Keratinocyte (primary cell): Measurements from ENCODE around the gene BOK. TPM values are rescaled to one million over a fixed set of nuclear protein-coding genes. Genes with fewer than 3 reads are reported as not detected.
"Not testable (repeated sequence)": the region's sequence is repeated elsewhere in the genome, so short reads cannot be mapped to it uniquely, and the experiment has no call there.

Source experiments
- DNase-seq: peaks from one replicate; pipeline ENCODE4 v3.0.0-alpha.2; 2011; ENCODE audit warnings: low read depth, missing footprints, low spot score
- FAIRE-seq: peaks from 2 replicates; lab custom pipeline; 2011; peaks lifted over from hg19 to GRCh38; lab: Jason Lieb, UNC
- H2AFZ ChIP-seq: 2 replicates; pipeline ENCODE4 v1.6.0; 2012; ENCODE audit warnings: low read length, control low read depth, inconsistent platforms; ENCODE audit not compliant: control insufficient read depth
- H3K27ac ChIP-seq: 2 replicates; pipeline ENCODE4 v1.5.1; 2011; ENCODE audit warnings: low read length; ENCODE audit not compliant: control insufficient read depth, insufficient read depth
- H3K27me3 ChIP-seq: 3 replicates; pipeline ENCODE4 v1.6.0; 2011; ENCODE audit warnings: low read length; ENCODE audit not compliant: control insufficient read depth, insufficient read depth; ENCODE audit errors: extremely low read depth
- H3K36me3 ChIP-seq, 2 experiments: 2 replicates in 1 of 2; 3 replicates in 1 of 2; pipeline ENCODE4 v1.5.1; 2011; ENCODE audit warnings: low read length in 2 of 2, mild to moderate bottlenecking in 1 of 2; ENCODE audit not compliant: control insufficient read depth in 2 of 2, insufficient read depth in 2 of 2; ENCODE audit errors: extremely low read depth in 1 of 2
- H3K4me1 ChIP-seq: 3 replicates; pipeline ENCODE4 v1.5.1; 2011; ENCODE audit warnings: low read length; ENCODE audit not compliant: control insufficient read depth, insufficient read depth; ENCODE audit errors: extremely low read depth
- H3K4me2 ChIP-seq: 3 replicates; pipeline ENCODE4 v1.6.0; 2011; ENCODE audit warnings: low read depth, low read length; ENCODE audit not compliant: control insufficient read depth, insufficient read depth; ENCODE audit errors: extremely low read depth
- H3K4me3 ChIP-seq, 3 experiments: fragments of 200-600 bp in 1 of 3; sonication (generic) in 1 of 3; 2 replicates in 2 of 3; 3 replicates in 1 of 3; pipeline ENCODE4 v1.5.1; 2011 to 2016; ENCODE audit warnings: low read length in 3 of 3, mild to moderate bottlenecking in 3 of 3, control low read depth in 2 of 3, inconsistent platforms in 1 of 3, low read depth in 1 of 3, mixed read lengths in 1 of 3, mixed run types in 1 of 3, moderate library complexity in 1 of 3; ENCODE audit not compliant: control insufficient read depth in 2 of 3, insufficient read depth in 2 of 3; ENCODE audit errors: extremely low read depth in 1 of 3
- H3K79me2 ChIP-seq: 2 replicates; pipeline ENCODE4 v1.6.0; 2012; ENCODE audit warnings: low read length; ENCODE audit not compliant: control insufficient read depth, insufficient read depth
- H3K9ac ChIP-seq: 3 replicates; pipeline ENCODE4 v1.6.0; 2011; ENCODE audit warnings: low read length; ENCODE audit not compliant: control insufficient read depth, insufficient read depth; ENCODE audit errors: extremely low read depth
- H3K9me1 ChIP-seq: 3 replicates; pipeline ENCODE4 v1.6.0; 2011; ENCODE audit warnings: low read length; ENCODE audit not compliant: control insufficient read depth, insufficient read depth; ENCODE audit errors: extremely low read depth
- H3K9me3 ChIP-seq: 2 replicates; pipeline ENCODE4 v1.5.1; 2012; ENCODE audit warnings: low read depth, low read length; ENCODE audit not compliant: control insufficient read depth
- H4K20me1 ChIP-seq: 3 replicates; pipeline ENCODE4 v1.6.0; 2011; ENCODE audit warnings: low read length; ENCODE audit not compliant: control insufficient read depth, insufficient read depth; ENCODE audit errors: extremely low read depth
- EZH2 ChIP-seq: IDR thresholded peaks from one replicate; pipeline ENCODE4 v1.6.1; 2012; ENCODE audit warnings: inconsistent platforms, mild to moderate bottlenecking, low read length, moderate library complexity
- dilution Hi-C: fragments of 300-500 bp; cut with MboI; formaldehyde crosslinking; loops from one replicate; pipeline ENCODE4 v1.7.0; 2020; ENCODE audit warnings: low sequenced_read_pairs; ENCODE audit not compliant: extremely low pct_ligation_motif_present
- polyA plus RNA-seq, 5 experiments: library from polyadenylated mRNA; depleted of rRNA in 3 of 5; stranded (reverse) in 3 of 5; stranded (forward) in 1 of 5; unstranded in 1 of 5; fragments of >200 nt; gene quantifications; 1 replicate in 1 of 5; 2 replicates in 3 of 5; 3 replicates in 1 of 5; pipeline versions ENCODE4 v1.2.1 to v1.2.3, GENCODE V29; 2011 to 2012; ENCODE audit warnings: missing spikeins in 2 of 5, low read depth in 1 of 5, low replicate concordance in 1 of 5
- TF ChIP-seq, protein P1 (sequence below), 3 experiments: IDR thresholded peaks in 1 of 3; conservative IDR thresholded peaks in 1 of 3; optimal IDR thresholded peaks in 1 of 3; 2 replicates in 2 of 3; 3 replicates in 1 of 3; pipeline versions ENCODE3 to v1.5.1; 2011; ENCODE audit warnings: low read length in 3 of 3, mild to moderate bottlenecking in 3 of 3, moderate library complexity in 2 of 3, control low read depth in 1 of 3, inconsistent platforms in 1 of 3; ENCODE audit not compliant: insufficient read depth in 2 of 3; ENCODE audit errors: extremely low read depth in 1 of 3

The BOK gene
- polyA plus RNA-seq, 1 donor (not counting 4 experiments of a cell fraction or from before 2014, with no cell fraction given), result 15.4 TPM

DNA sequence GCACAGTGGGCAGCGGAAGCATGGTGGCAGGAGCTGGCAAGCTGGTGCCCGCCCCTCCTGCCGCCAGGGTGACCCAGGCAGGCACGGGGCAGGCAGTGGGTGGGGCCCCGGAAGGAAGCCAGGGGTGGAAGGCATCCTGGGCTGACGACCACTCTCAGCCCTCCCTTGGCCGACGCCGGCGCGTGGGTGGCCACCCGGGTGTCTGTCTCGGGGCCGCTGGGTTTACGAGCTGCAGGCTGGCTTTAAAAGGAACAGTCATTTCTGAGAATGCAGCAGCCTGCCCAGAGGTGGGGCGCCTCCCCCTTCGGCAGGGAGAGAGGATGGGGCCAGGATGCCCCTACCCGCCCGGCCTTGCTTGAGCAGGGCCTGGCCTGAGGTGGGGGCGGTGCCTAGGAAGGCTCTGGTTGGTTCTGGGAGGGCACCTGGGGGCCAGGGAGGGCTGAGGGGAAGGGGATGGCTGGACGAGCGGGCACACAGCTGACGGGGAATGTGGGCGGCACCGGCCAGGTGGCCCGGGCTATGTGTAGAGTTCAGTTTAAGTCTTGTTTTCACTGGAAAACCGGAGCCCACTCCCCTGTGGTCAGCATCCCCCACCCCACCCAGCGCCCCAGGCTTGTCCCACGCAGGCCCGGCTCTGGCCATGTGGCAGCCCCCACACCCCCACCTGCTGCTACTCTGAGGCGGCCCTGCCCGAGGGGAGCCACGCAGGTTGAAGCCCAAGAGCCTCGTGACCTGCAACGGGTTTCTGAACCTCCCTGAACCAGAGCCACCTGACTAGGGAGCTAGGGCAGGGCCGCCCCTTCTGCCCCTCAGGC is 6.3 kb downstream of the BOK start:
- H3K79me2 ChIP-seq, result peaks cover 67% of the 10 kb centered on the region
- peaks cover 28% of the 10 kb centered on the region for H3K4me1 ChIP-seq
- TF ChIP-seq EZH2, result no peak
- TF ChIP-seq, protein P1, sequence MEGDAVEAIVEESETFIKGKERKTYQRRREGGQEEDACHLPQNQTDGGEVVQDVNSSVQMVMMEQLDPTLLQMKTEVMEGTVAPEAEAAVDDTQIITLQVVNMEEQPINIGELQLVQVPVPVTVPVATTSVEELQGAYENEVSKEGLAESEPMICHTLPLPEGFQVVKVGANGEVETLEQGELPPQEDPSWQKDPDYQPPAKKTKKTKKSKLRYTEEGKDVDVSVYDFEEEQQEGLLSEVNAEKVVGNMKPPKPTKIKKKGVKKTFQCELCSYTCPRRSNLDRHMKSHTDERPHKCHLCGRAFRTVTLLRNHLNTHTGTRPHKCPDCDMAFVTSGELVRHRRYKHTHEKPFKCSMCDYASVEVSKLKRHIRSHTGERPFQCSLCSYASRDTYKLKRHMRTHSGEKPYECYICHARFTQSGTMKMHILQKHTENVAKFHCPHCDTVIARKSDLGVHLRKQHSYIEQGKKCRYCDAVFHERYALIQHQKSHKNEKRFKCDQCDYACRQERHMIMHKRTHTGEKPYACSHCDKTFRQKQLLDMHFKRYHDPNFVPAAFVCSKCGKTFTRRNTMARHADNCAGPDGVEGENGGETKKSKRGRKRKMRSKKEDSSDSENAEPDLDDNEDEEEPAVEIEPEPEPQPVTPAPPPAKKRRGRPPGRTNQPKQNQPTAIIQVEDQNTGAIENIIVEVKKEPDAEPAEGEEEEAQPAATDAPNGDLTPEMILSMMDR (optimal IDR thresholded peaks at IDR 0.05 in 1 of 3, IDR thresholded peaks at IDR 0.05 in 1 of 3, conservative IDR thresholded peaks at IDR 0.05 in 1 of 3; ENCODE audit: extremely low read depth in 1 of 3, insufficient read depth in 2 of 3, low read length in 3 of 3), result no peak
- dilution Hi-C loops, result no loop called here
- DNase-seq, result no peak
- no peak overlapping the region for H3K9ac ChIP-seq
- H3K4me2 ChIP-seq, result no peak overlapping the region
- no peak overlapping the region for H3K4me3 ChIP-seq
- H3K27ac ChIP-seq, result no peak overlapping the region
- H4K20me1 ChIP-seq, result peaks cover 10% of the 10 kb centered on the region
- no peak overlapping the region for H2AFZ ChIP-seq
- no peaks in the 10 kb centered on the region for H3K27me3 ChIP-seq
- FAIRE-seq, result no peak
- no peaks in the 10 kb centered on the region for H3K9me1 ChIP-seq
- H3K9me3 ChIP-seq, result no peaks in the 10 kb centered on the region
- peaks cover 5 to 12% of the 10 kb centered on the region in 2 experiments for H3K36me3 ChIP-seq

DNA sequence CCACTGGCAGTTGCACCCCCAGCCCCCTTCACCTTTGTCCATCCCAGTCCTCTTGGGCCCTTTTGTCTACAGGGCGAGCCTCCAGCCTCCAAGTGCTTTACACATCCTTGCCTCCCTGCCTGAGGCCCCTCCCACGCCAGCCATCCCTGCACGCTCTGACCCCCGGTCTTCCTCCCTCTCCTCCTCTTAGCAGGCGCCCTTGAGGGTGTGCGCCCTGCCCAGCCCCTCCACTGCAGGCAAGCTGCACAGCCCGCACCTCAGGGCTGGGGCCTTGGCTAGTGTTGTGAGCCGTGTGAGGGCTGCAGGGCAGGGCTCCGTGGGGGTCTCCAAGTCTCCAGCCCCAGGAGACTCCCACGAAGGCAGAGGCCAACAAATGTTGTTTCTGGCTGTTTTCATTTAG is 6.9 kb downstream of the BOK start:
- DNase-seq (no peak), FAIRE-seq (no peak)
- no peaks in the 10 kb centered on the region for H3K9me3 ChIP-seq
- H3K4me3 ChIP-seq, result no peak overlapping the region
- H3K4me1 ChIP-seq, result peaks cover 22% of the 10 kb centered on the region
- H3K27me3 ChIP-seq, result no peaks in the 10 kb centered on the region
- H3K9me1 ChIP-seq, result no peaks in the 10 kb centered on the region
- no peak overlapping the region for H3K4me2 ChIP-seq
- H3K9ac ChIP-seq, result no peak overlapping the region
- peaks cover 10% of the 10 kb centered on the region for H4K20me1 ChIP-seq
- no peak overlapping the region for H3K27ac ChIP-seq
- no peak overlapping the region for H2AFZ ChIP-seq
- peaks cover 5 to 12% of the 10 kb centered on the region in 2 experiments for H3K36me3 ChIP-seq
- H3K79me2 ChIP-seq, result peaks cover 64% of the 10 kb centered on the region
- TF ChIP-seq, protein P1 (optimal IDR thresholded peaks at IDR 0.05 in 1 of 3, IDR thresholded peaks at IDR 0.05 in 1 of 3, conservative IDR thresholded peaks at IDR 0.05 in 1 of 3; ENCODE audit: extremely low read depth in 1 of 3, insufficient read depth in 2 of 3, low read length in 3 of 3), result no peak
- TF ChIP-seq EZH2, result no peak
- dilution Hi-C loops, result no loop called here

DNA sequence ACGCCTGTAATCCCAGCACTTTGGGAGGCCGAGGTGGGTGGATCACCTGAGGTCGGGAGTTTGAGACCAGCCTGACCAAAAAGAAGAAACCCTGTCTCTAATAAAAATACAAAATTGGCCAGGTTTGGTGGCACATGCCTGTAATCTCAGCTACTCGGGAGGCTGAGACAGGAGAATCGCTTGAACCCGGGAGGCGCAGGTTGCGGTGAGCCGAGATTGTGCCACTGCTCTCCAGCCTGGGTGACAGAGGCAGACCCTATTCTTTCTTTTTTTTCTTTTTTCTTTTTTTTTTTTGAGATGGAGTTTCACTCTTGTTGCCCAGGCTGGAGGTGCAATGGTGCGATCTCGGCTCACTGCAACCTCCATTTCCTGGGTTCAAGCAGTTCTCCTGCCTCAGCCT is 7.5 kb downstream of the BOK start:
- H3K4me2 ChIP-seq, H3K27ac ChIP-seq, H3K4me3 ChIP-seq, H2AFZ ChIP-seq, H3K9ac ChIP-seq, H4K20me1 ChIP-seq, H3K9me3 ChIP-seq, dilution Hi-C loops, H3K9me1 ChIP-seq, H3K27me3 ChIP-seq, FAIRE-seq, DNase-seq: not testable (repeated sequence)
- Histone ChIP-seq H3K36me3 (peaks cover 5 to 12% of the 10 kb centered on the region in 2 experiments), H3K79me2 (peaks cover 58% of the 10 kb centered on the region), H3K4me1 (peaks cover 16% of the 10 kb centered on the region)
